HG03196 (cell line): ENCODE results near the gene PPP6R2.

ENCODE experiments used
- ATAC-seq: cut with Tn5 transposase; IDR thresholded peaks from one replicate; pipeline ENCODE4 v1.9.1; 2021; ENCODE audit not compliant: unreplicated experiment

Gene PPP6R2

GRCh38 chr22:50482107-50483074 lies 139.3 kb downstream of the PPP6R2 start:
- ATAC-seq: no peak

GRCh38 chr22:50483106-50483505 lies 140.0 kb downstream of the PPP6R2 start:
- ATAC-seq: no peak

- ATAC-seq: no peak
These were observed 140.4 kb downstream of the PPP6R2 start for GRCh38 chr22:50483556-50483955.

- ATAC-seq: no peak
These were observed 141.1 kb downstream of the PPP6R2 start for GRCh38 chr22:50483977-50484853.

- no peak for ATAC-seq
These were observed 142.3 kb downstream of the PPP6R2 start for GRCh38 chr22:50485221-50486131.

- no peak for ATAC-seq
These were observed 143.6 kb downstream of the PPP6R2 start, which contains the start of gene MIOX for GRCh38 chr22:50486561-50487289. TSS of gene MIOX (plus strand) at chr22:50486859. CDS start at chr22:50486898, 39 bp downstream.

GRCh38 chr22:50487290-50488005 lies 144.3 kb downstream of the PPP6R2 start:
- ATAC-seq: no peak

GRCh38 chr22:50488006-50488677 lies 145.0 kb downstream of the PPP6R2 start:
- no peak for ATAC-seq

- ATAC-seq: no peak
These were observed 145.8 kb downstream of the PPP6R2 start for GRCh38 chr22:50488886-50489285.

GRCh38 chr22:50489363-50490243 lies 146.5 kb downstream of the PPP6R2 start:
- ATAC-seq: no peak

- no peak for ATAC-seq
These were observed 147.6 kb downstream of the PPP6R2 start for GRCh38 chr22:50490531-50491308.
